RCC 7860 (cell line): Measurements from ENCODE around the gene DCST2.

Source experiments
- DNase-seq: peaks from one replicate; pipeline ENCODE4 v3.0.0-alpha.2; 2015; ENCODE audit warnings: low spot score
- FAIRE-seq: peaks from 2 replicates; lab custom pipeline; 2012; peaks lifted over from hg19 to GRCh38; lab: Jason Lieb, UNC

Gene DCST2

GRCh38 chr1:155012026-155012546 is 21.5 kb downstream of the DCST2 start:
- DNase-seq (no peak), FAIRE-seq (no peak)

- FAIRE-seq (no peak), DNase-seq (no peak)
Measured at GRCh38 chr1:155011437-155012025, 22.1 kb downstream of the DCST2 start.

- FAIRE-seq: no peak
Measured at GRCh38 chr1:155011004-155011416, 22.6 kb downstream of the DCST2 start.

GRCh38 chr1:155010211-155010918 is 23.2 kb downstream of the DCST2 start:
- DNase-seq (no peak), FAIRE-seq (no peak)

More at GRCh38 chr1:155011004-155011416, 22.6 kb downstream of the DCST2 start:
- no peak for DNase-seq

- FAIRE-seq: no peak
Measured at GRCh38 chr1:155009742-155010141, 23.8 kb downstream of the DCST2 start.

GRCh38 chr1:155009221-155009711 is 24.3 kb downstream of the DCST2 start:
- no peak for DNase-seq
- FAIRE-seq: no peak

More at GRCh38 chr1:155009742-155010141, 23.8 kb downstream of the DCST2 start:
- DNase-seq: no peak

- FAIRE-seq: no peak
Measured at GRCh38 chr1:155008015-155008941, 25.3 kb downstream of the DCST2 start.

GRCh38 chr1:155007251-155007828 is 26.2 kb downstream of the DCST2 start:
- FAIRE-seq (no peak), DNase-seq (no peak)

More at GRCh38 chr1:155008015-155008941, 25.3 kb downstream of the DCST2 start:
- DNase-seq: no peak

- no peak for DNase-seq
- FAIRE-seq: no peak
Measured at GRCh38 chr1:155006601-155007101, 26.9 kb downstream of the DCST2 start.

- FAIRE-seq (no peak), DNase-seq (no peak)
Measured at GRCh38 chr1:155005076-155006011, 28.2 kb downstream of the DCST2 start.

GRCh38 chr1:155004352-155005075 is 29.1 kb downstream of the DCST2 start:
- no peak for DNase-seq
- no peak for FAIRE-seq

- DNase-seq (peak; percentile 55), FAIRE-seq (no peak)
Measured at GRCh38 chr1:155003766-155004351, 29.7 kb downstream of the DCST2 start.

- no peak for FAIRE-seq
- peak; percentile 21 for DNase-seq
Measured at GRCh38 chr1:155003227-155003765, 30.3 kb downstream of the DCST2 start.

GRCh38 chr1:155002464-155003226 is 30.9 kb downstream of the DCST2 start, which contains the start of gene ZBTB7B:
ZBTB7B (plus strand) TSS chr1:155002802; CDS start chr1:155014661, 11,859 bp downstream.
- DNase-seq (no peak), FAIRE-seq (no peak)

- FAIRE-seq (peak; percentile 74), DNase-seq (peak; percentile 96)
Measured at GRCh38 chr1:155001675-155002463, 31.7 kb downstream of the DCST2 start.

GRCh38 chr1:155001425-155001674 is 32.2 kb downstream of the DCST2 start:
- FAIRE-seq (no peak), DNase-seq (no peak)
